ENCODE measurements around the gene BRSK2. TPM values are rescaled to one million over a fixed set of nuclear protein-coding genes. Genes with fewer than 3 reads are reported as not detected.

The BRSK2 gene
- total and polyA plus RNA-seq, 2 experiments from 2014 or later: 4.7 to 13.6 TPM

DNA sequence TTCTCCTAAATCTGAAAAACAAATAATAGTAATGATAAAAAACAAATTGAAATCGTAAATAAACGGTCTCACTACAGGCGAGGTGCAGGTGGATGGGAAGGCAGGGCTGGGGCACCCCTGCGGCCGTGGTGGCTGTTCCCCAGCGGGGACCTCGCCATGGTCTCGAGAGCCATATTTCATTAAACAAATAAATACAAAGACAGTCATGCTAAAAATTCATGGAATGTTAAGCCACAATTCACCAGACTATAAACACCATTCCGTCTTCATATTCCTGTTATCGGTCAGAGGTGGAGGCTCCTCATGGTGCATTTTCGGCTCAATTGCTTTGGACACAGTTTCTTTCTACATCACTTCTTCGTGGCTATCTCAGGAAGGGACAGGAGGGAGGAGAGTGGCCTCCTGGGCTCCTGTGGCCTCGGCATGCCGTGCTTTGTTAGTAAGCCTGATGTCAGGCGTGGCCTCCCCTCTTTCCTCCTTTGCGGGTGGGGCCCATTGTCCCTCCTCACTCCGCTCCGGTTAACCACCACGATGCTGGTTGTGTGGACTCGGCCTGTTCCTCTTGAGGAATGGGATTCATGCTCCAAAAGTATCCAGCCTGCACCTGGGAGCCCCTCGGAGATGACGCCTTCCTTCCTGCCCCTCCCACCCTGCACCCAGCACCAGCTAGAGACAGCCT is 16.1 kb upstream of the BRSK2 start:
- no peak overlapping the region for H2AFZ ChIP-seq
- H3K9me2 ChIP-seq (replicated peaks; ENCODE audit: insufficient read depth): no peaks in the 10 kb centered on the region
- no peak for DNase-seq (ENCODE audit: low spot score)
- WGBS (ENCODE audit: low lambda C conversion rate, missing lambda C conversion rate): 70% methylated on average over 21 of the region's 22 CpGs
- no peaks in the 10 kb centered on the region for H3K4me1 ChIP-seq (ENCODE audit: insufficient read depth)
- no peaks in the 10 kb centered on the region for H3K9me3 ChIP-seq (ENCODE audit: low read depth)
- H3K27ac ChIP-seq: no peak overlapping the region
- no peak overlapping the region for H3K4me2 ChIP-seq
- H3K36me3 ChIP-seq (replicated peaks; ENCODE audit: insufficient read depth, low read depth): no peaks in the 10 kb centered on the region
- no peaks in the 10 kb centered on the region for H4K20me1 ChIP-seq (ENCODE audit: insufficient read depth, poor library complexity, severe bottlenecking)
- TF ChIP-seq EZH2 (IDR thresholded peaks at IDR 0.05; ENCODE audit: borderline replicate concordance) (no peak), EZH2phosphoT487 (IDR thresholded peaks at IDR 0.05; ENCODE audit: low read depth, severe bottlenecking, unreplicated experiment) (no peak), CTCF (IDR thresholded peaks at IDR 0.05; ENCODE audit: poor library complexity) (no peak)
- H3K27me3 ChIP-seq: no peaks in the 10 kb centered on the region
- H3K4me3 ChIP-seq: no peak overlapping the region
- H3K79me2 ChIP-seq: no peaks in the 10 kb centered on the region

DNA sequence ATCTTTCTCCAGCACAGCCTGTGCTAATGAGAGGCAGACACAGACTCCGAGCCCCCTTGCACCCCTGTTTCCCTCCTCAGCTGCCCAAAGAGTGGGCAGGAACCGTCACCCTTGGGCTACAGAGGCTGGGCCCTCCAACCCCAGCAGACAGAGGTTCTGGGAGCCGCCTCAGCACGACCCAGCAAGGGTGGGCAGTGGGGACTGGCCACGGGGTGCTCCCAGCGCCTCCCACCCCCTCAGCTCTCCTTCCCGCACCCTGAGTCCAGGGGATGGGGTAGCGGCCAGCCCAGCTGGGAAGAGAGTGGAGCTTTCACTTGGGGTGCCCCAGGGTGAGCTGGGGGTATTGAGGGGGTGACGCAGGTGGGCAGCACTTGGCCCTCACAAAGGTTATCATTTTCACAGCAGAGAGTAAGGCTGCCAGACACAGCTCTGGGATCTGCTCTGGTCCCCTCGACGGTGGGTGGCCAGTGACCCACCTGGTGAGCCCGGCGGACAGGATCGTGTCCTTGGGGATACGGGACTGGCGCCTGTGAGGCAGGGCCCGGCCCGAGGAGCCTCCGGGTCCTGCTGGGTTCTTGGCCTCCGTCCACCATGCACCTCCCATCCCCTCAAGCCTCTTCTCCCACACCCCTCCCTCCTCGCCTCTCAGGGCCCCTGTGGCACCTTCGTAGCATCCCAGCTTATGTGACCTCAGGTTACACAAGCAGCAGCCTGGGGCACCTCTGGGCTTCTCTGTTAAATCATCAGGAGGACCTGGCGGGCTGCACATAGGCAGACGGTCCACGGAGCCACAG is 14.4 kb upstream of the BRSK2 start:
- Histone ChIP-seq H4K20me1 (ENCODE audit: insufficient read depth, poor library complexity, severe bottlenecking) (no peaks in the 10 kb centered on the region), H3K4me3 (no peak overlapping the region), H3K27ac (no peak overlapping the region), H2AFZ (no peak overlapping the region), H3K9me3 (ENCODE audit: low read depth) (no peaks in the 10 kb centered on the region), H3K4me2 (no peak overlapping the region), H3K9me2 (replicated peaks; ENCODE audit: insufficient read depth) (no peaks in the 10 kb centered on the region), H3K36me3 (replicated peaks; ENCODE audit: insufficient read depth, low read depth) (no peaks in the 10 kb centered on the region), H3K79me2 (no peaks in the 10 kb centered on the region), H3K4me1 (ENCODE audit: insufficient read depth) (no peaks in the 10 kb centered on the region), H3K27me3 (no peaks in the 10 kb centered on the region)
- TF ChIP-seq EZH2phosphoT487 (IDR thresholded peaks at IDR 0.05; ENCODE audit: low read depth, severe bottlenecking, unreplicated experiment) (no peak), CTCF (IDR thresholded peaks at IDR 0.05; ENCODE audit: poor library complexity) (no peak), EZH2 (IDR thresholded peaks at IDR 0.05; ENCODE audit: borderline replicate concordance) (no peak)
- no peak for DNase-seq (ENCODE audit: low spot score)
- WGBS (ENCODE audit: low lambda C conversion rate, missing lambda C conversion rate): 94% methylated on average over 23 of the region's 25 CpGs

GRCh38 chr11:1375955-1376258 is 13.8 kb upstream of the BRSK2 start:
- DNase-seq (ENCODE audit: low spot score): no peak
- Histone ChIP-seq H3K27ac (no peak overlapping the region), H3K4me1 (ENCODE audit: insufficient read depth) (no peaks in the 10 kb centered on the region), H3K79me2 (no peaks in the 10 kb centered on the region), H3K36me3 (replicated peaks; ENCODE audit: insufficient read depth, low read depth) (no peaks in the 10 kb centered on the region), H3K9me2 (replicated peaks; ENCODE audit: insufficient read depth) (no peaks in the 10 kb centered on the region), H3K4me3 (no peak overlapping the region), H4K20me1 (ENCODE audit: insufficient read depth, poor library complexity, severe bottlenecking) (no peaks in the 10 kb centered on the region), H3K4me2 (no peak overlapping the region), H3K27me3 (no peaks in the 10 kb centered on the region), H2AFZ (no peak overlapping the region), H3K9me3 (ENCODE audit: low read depth) (no peaks in the 10 kb centered on the region)
- TF ChIP-seq EZH2phosphoT487 (IDR thresholded peaks at IDR 0.05; ENCODE audit: low read depth, severe bottlenecking, unreplicated experiment) (no peak), CTCF (IDR thresholded peaks at IDR 0.05; ENCODE audit: poor library complexity) (no peak), EZH2 (IDR thresholded peaks at IDR 0.05; ENCODE audit: borderline replicate concordance) (no peak)
- 98% methylated on average over 17 of the region's 17 CpGs for WGBS (ENCODE audit: low lambda C conversion rate, missing lambda C conversion rate)
